22Rv1 (cell line): ENCODE data around the gene WWOX.

Source experiments
- CTCF ChIP-seq: fragments of 450-650 bp; IDR thresholded peaks from 2 replicates; pipeline ENCODE4 v1.5.1; 2017; ENCODE audit warnings: mild to moderate bottlenecking
- ZFX ChIP-seq: fragments of 450-650 bp; IDR thresholded peaks from 2 replicates; pipeline ENCODE4 v1.6.1; 2017; ENCODE audit warnings: antibody characterized with exemption, borderline replicate concordance

- TF ChIP-seq CTCF (no peak), ZFX (no peak)
Observed at GRCh38 chr16:78075800-78076199, 23.7 kb upstream of the WWOX start.
